ENCODE results near the gene NOXO1.
"Not testable (repeated sequence)": the region's sequence is repeated elsewhere in the genome, so short reads cannot be mapped to it uniquely, and the experiment has no call there.

The NOXO1 gene, protein sequence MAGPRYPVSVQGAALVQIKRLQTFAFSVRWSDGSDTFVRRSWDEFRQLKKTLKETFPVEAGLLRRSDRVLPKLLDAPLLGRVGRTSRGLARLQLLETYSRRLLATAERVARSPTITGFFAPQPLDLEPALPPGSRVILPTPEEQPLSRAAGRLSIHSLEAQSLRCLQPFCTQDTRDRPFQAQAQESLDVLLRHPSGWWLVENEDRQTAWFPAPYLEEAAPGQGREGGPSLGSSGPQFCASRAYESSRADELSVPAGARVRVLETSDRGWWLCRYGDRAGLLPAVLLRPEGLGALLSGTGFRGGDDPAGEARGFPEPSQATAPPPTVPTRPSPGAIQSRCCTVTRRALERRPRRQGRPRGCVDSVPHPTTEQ

DNA sequence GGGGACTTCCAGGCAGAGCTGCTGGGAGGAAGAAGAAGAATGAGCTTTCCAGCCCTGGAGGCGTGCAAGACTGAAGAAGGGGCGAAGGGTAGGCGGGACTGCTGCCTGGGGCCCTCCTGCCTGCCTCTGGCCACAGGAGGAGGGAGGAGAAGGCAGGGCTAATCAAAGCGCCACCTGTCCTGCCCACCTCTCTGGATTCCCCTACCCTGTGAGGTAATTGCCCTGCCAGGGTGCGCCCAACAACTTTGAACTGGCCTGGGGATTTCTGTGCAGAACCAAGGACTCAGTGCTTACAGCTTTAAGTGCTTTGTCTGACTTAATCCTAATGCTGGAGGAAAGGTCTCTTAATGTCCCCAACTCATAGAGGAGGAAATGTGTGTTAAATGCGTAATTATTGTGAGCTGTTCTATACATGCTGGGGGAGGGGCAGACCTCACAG, at the start of gene NOXO1:
NOXO1 (minus strand) TSS at position 72 of the 439 bp plus-strand sequence. CDS start 290 bp downstream, outside the sequence.
- no peak for DNase-seq

DNA sequence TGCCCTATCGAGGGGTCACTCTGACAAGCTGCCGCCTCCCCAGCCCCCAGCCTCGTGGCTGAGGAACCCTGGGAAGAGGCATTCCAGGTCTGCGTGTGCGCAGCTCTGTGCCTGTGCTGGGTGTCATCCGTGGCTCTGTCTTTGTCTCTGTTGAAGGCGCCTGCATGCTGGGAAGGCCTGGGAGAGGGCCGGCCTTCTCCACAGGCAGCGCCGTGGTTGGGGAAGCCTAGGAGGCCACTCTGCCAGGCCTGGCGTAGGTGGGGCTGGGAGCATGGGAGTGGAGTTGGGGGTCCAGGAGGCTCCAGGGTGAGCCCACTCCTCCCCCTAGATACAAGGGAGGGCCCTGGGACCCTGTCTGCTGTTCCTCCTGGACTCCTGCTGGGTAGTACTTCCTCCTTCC, 48.8 kb upstream of the NOXO1 start:
- DNase-seq: no peak

DNA sequence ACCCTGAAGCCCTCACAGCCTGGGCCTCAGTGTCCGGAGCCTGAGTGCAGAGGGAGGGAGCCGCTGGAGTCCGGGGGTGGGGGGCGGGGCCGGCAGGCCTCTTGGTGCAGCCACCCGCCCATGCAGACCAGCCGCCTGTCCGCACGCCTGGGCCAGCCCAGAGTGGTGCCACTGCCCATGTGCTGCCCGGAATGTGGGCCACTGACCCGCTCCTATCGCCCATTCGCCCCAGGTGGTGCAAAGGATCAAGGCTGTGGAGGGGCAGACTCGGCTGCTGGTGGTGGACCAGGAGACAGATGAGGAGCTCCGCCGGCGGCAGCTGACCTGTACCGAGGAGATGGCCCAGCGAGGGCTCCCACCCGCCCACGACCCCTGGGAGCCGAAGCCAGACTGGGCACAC, 48.1 kb upstream of the NOXO1 start:
- DNase-seq: no peak

DNA sequence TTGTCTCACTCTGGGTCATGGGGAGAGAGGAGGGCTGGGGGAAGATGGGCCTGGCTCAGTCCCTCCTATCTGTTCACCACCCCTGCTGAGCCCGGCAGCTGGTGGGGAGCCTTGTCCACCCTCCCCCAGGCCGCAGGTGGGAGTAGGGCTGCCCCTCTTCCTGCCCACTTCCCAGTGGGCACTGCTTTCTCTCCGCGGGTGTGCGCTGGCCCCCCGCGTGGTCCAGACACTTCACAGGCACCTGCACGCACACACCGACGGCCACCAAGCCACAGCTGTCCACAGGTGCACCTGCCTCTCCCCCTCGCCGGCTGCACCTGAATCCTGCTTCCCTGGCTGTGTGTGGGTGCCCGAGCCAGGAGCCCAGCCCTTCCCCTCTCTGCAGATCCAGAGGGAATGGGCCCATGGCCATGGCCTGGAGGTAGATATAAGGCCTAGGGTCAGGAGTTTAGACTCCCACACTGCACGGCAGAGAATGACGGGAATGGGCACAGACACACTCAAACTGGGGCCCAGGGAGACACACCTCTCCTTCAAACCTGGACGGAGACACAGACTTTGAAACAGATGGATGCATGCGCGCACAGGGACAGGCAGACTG, 47.5 kb upstream of the NOXO1 start:
- no peak for DNase-seq

DNA sequence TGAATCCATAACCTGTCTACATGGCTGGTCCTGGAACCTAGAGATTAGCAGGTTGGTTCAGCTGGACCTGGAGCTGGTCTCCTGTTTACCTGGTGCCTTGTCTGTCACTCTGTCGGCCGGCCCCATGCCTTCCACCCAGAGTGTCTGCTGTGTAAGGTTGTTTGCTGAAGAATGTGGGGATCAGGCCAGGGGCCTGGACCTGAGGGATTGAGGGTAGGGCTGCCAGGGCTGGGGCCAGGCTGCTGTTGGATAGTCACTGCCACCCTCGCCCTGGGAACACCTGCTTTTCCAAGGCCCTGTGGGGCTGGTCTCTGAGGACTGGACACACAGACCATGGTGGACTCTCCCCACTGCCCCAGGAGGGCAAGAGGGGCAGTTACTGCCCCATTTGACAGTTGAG, 46.9 kb upstream of the NOXO1 start:
- DNase-seq: no peak

DNA sequence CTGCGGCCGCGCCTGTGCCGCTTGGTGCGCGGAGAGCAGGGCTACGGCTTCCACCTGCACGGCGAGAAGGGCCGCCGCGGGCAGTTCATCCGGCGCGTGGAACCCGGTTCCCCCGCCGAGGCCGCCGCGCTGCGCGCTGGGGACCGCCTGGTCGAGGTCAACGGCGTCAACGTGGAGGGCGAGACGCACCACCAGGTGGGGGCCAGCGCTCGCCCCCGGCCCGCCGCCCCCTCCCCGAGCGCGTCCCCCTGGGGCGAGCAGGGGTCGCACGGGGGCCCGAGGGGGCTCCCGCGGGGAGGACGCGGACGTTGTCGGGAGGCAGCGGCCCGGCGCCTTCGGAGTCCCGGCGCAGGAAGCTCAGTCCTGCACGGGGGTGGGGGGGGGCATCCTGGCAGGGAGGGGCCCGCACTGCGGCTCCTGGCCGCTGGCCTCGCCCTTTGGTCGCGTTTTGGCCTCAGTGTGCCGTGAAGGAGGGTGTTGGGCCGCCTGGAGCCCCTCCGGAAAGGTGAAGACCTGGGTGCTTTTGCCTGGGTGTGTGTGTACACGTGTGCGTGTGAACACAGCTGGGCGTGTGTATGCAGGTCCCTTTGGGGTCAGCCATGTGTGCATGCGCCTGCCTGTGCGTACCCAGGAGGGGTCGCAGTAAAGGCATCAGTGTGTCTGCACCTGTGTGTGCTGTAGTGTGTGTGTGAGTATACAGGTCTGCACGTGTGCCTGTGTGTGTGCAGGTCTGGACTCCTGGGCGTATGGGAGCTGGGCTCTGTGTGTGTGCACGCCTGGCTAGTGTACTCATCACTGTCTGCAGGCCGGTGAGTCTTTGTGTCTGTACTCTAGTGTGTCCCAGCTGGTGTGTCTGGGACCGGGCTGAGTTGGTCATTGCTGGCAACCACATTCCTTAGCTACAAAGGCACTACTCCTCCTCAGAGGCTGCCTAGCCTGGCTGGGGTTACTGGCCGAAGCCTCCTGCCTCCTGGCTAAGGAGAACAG, 46.0 kb upstream of the NOXO1 start:
- peak; percentile 29 for DNase-seq

DNA sequence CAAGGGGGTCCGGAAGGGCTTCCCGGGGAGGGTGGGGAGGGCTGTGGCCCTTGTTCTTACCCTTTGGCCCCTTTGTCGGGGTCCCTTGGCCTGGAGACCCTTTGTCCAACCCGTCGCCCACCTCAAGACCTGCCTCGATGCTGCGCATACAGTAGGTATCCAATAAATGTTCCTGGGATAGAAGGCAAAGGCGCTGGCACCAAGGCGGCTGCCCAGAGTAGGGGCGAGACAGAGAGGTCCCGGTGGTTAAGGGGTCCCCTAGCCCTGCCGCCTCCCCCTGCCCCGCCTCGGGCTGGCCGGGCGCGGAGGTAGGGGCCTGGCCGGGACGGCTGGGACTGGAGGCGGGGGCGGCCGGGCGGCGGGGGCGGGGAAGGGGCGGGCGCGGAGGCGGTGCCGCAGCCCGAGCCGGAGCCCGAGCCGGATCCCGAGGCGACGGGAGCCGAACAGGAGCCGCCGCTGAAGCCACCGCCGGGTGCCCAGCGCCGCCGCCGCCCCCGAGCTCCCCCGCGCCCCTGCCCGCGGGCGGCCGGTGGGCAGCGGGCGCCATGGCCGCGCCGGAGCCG, 45.3 kb upstream of the NOXO1 start, which contains the start of gene NHERF2:
NHERF2 (plus strand) TSS at position 442 of the 563 bp plus-strand sequence; CDS start at position 546, 104 bp downstream.
- DNase-seq: no peak

DNA sequence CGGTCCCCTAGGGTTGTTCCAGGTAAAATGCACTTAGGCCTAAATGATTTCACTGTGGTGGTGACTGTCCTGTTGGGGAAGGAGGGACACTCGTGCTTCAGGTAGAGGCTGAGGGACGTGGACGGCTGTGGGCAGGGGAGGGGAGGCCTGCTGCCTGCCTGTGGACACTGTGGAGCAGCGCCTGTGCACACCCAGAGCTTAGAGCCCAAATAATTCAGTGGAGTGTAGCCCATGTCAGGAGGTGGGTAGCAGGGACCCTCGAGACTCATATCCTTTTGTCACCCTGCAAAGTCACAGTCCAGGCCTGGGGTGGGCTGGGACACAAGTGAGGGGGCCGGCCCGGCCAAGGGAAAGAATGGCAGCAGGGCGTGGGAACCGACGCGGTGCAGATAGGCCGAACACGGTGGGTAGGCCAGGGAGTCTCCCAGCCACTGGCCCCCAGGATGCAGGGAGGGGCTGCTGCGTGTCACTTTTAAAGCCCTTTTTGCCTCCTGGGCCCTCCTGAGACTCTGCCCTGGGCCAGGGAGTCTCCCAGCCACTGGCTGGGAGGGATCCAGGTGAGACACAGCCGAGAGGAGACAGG, 44.7 kb upstream of the NOXO1 start:
- DNase-seq: no peak

DNA sequence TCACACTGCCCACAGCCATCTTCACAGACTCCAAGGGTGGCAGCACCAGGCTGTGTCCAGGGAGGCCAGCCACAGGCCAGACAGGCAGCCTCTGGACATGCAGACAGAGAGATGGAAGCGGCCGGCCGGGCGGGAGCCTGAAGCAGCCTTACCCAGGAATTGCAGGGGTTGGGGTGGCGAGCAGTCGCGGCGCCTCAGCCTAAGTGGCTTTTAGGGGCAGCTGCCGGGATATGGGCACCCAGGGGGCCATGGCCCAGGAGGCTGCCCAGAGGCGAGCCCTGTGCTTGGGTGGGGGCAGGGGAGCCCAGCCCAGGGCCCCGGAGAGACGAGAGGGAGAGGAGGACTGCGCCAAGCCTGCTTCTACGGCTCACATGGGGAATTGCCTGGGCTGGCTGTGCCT, 44.0 kb upstream of the NOXO1 start:
- DNase-seq: no peak

DNA sequence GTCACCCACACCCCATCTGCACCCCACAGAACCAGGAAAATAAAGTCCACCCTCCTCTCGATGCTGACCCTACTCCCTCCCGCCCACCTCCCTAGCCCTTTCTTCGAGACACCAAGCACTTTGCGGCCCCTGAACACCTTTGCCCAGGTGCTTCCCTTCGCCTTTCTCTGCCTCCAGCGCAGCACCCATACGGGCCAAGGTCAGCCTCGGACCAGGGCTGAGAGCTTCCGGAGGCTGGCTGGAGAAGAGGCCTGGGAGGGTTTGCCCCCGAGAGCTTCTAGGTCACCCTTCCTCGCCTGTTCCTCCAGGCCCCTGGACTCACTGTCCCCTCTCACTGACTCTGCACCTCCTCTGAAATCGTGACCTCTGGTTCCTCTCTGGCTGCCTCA, 42.8 kb upstream of the NOXO1 start:
- no peak for DNase-seq

DNA sequence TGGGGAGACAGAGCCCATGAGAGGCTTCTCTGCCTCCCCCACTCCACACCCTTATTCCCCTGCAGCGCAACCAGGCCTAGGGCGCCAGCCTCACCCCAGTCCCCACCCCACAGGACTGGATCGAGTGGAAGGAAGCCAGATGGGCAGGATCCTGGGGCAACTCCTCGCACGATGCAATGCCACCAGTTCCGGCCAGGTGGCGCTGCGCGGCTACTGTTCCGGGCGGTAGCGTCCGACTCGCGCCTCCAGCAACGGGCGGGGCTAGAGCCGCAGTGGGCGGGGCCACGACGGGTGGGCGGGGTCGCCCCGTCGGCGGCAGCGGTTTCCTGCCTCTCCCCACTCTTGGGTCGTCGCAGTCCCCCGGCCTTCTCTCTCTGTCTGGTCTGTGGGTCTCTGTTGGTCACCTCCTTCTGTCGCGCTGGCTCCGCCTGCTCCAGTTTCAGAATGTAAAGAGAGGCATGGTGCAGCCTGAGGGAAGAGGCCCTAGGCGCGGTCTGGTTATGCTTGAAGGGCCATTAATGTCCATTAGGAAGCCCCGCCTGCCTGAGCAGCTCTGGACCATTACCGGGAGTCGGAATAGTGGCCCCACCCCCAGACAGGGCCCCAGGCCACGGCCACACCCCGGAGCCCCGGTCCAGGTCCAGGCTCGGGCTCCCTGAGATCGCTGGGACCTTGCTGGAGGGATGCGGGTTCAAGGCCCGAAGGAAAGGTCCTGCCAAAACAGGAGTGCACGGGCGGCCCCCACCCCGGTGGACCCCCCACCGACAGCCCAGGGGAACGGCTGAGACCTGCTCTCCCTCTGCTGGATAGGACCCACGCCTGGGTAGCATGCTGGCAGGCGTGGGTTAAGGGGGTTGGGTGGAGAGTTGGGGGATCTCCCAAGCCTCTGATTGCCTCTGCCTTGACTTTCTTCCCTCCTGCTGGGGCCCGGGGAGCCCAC, 42.1 kb upstream of the NOXO1 start:
- peak; percentile 91 for DNase-seq

DNA sequence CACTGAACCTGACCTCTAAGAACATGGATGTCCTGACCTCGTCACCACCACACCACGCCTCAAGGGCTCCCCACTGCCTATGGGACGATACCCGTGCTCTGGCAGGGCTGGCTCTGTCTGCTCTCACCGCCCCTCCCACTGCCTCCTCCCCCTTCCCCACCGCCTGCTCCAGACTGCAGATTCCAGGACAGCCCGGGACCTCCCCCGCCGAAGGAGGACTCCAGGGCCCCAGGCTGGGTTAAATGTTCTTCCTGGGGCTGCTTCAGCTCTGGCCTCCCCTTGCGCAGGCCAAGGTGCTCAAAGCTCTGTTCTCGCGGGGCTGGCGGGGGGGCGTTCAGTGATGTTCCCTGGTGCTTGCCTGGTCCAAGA, 41.4 kb upstream of the NOXO1 start:
- DNase-seq: no peak

DNA sequence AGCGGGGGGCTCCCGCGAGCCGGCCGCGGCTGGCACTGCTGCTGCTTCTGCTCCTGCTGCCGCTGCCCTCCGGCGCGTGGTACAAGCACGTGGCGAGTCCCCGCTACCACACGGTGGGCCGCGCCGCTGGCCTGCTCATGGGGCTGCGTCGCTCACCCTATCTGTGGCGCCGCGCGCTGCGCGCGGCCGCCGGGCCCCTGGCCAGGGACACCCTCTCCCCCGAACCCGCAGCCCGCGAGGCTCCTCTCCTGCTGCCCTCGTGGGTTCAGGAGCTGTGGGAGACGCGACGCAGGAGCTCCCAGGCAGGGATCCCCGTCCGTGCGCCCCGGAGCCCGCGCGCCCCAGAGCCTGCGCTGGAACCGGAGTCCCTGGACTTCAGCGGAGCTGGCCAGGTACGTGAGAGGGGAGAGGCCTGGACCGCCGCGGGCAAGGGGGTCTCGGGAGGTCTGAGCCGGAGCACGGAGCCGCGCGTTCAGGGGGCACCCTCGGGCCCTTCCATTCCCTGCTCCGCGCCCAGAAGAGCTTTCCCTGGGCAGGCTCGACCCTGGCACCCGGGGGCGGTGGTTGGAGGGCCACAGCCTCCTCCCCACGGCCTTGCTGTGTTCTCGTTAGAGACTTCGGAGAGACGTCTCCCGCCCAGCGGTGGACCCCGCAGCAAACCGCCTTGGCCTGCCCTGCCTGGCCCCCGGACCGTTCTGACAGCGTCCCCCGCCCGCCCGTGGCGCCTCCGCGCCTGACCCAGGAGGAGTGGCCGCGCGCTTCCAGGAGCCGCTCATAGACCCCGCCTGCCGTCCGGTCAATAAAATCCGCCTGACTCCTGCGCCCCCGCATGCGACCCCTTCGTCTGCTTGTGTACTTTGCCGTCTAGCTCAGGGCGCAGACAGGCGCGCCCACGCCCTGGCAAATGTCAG, 38.9 kb upstream of the NOXO1 start:
- DNase-seq: no peak

DNA sequence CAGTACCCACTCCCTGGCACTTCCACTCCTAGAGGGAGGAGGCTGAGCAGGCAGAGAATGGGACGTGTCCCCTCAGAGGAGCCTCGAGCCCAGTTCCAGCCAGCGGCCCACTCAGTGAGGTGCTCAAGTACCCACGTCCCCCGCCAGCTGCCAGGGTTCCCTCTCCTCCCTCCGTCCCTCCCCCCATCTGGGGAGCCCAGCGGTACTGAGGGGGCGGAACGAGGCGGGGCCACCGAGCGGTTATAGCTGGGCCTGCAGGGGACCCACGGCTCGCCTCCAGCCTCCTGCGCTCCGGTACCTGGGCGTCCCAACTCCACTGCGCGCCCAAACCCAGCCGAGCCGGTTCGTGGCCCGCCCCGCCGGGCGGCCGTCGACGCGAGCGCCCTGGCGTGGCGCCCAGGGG, 38.2 kb upstream of the NOXO1 start, which contains the start of gene NPW:
NPW (plus strand) TSS at position 268 of the 403 bp plus-strand sequence.
- DNase-seq: no peak

DNA sequence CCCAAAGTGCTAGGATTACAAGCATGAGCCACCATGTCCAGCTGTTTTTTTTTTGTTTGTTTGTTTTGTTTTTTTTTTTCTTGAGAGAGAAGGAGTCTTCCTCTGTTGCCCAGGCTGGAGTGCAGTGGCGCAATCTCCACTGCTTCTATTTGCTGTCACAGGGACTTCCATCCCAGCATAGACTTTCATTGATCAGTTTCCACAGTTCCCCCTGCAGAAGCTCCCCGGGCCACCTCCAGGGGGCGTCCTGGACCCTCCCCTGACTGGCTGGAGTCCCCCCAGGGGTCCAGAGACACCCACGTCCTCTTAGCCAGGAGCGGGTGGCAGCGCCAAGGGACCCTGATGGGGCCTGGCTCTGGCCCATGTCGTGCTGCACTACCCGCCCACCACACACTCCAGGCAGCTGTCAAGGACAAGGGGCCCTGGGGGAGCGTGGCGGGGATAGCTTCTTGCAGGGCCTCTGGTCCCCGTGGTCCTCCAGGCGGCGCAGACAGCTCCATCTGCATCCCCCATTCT, 35.2 kb upstream of the NOXO1 start:
- no peak for DNase-seq

DNA sequence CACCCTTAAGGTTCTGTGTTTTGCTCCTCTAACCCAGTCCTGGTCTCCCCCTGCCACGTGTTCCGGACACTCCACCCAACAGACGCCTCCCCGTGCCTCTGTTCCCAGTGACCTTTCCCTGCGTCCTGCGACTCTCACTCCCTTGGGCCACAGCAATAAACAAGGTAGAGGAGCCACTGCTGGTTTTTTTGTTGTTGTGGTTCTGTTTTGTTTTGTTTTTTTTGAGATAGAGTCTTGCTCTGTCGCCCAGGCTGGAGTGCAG, 34.6 kb upstream of the NOXO1 start:
- no peak for DNase-seq

DNA sequence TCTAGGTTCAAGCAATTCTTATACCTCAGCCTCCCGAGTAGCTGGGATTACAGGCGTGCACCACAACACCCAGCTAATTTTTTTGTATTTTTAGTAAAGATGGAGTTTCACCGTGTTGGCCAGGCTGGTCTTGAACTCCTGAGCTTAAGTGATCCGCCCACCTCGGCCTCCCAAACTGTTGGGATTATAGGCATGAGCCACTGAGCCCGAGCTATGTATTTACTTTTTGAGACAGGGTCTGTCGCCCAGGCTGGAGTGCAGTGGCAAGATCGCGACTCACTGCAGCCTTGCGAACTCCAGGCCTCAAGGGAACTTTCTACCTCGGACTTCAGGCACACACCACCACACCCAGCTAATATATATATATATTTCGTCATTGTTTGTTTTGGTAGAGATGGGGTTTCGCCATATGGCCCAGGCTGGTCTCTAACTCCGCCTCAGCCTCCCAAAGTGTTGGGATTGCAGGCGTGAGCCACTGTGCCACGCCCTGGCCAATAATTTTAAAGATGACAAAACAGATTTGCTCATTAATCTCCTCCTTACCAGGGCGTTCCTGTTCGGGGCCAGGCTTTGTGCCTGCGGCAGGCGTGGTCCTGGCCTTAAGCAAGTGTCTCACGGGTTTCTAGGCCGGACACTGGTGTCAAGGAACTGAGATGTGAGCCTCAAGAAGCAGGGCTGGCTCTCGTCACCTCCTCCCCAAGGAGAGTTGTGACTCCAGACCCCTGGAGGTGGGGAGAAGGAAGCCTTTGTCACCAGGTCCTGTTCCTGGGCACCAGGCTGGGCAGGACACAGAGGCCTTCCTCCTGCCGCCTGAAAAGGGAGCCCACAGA, 34.1 kb upstream of the NOXO1 start:
- no peak for DNase-seq

DNA sequence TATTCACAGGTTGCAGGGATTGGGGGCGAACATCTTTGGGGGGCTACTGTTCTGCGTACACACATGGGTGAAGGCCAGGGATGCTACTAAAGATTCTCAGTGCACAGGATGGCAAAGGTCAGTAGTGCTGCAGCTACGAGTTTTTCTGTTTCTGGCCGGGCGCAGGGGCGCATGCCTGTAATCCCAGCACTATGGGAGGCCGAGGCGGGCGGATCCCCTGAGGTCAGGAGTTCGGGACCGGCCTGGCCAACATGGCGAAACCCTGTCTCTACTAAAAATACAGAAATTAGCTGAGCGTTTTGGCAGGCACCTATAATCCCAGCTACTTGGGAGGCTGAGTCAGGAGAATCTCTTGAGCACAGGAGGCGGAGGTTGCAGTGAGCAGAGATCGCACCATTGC, 32.3 kb upstream of the NOXO1 start:
- no peak for DNase-seq

DNA sequence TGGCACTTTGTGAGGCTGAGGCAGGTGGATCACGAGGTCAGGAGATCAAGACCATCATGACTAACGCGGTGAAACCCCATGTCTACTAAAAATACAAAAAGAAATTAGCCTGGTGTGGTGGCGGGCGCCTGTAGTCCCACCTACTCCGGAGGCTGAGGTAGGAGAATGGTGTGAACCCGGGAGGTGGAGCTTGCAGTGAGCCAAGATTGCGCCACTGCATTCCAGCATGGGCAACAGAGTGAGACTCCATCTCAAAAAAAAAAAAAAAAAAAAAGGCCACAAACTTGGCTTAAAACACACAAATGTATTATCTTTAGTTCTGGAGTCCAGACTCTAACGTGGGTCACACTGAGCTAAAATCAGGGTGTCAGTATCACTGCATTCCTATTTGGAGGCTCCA, 30.5 kb upstream of the NOXO1 start:
- not testable (repeated sequence) for DNase-seq

All from NCI-H2227 treated with DMSO at 0.1 percent for 48 hours (cell line).